B cell (primary cell): ENCODE data around the gene VPS45. TPM values are rescaled to one million over a fixed set of nuclear protein-coding genes. Genes with fewer than 3 reads are reported as not detected.

Experiments
- ATAC-seq: fragments of 200-7000 bp; cut with Tn5 transposase; one replicate; pipeline ENCODE4 v1.10.0; 2021; ENCODE audit warnings: low read depth, mild to moderate bottlenecking, moderate number of reproducible peaks, moderate library complexity
- CTCF ChIA-PET: fragments of 350-600 bp; sonication (Branson Sonifier 250); formaldehyde crosslinking; loops from one replicate; lab custom pipeline; 2021; ENCODE audit warnings: antibody characterized with exemption, inconsistent platforms; lab: Charles Lee
- POLR2A ChIA-PET: fragments of 350-600 bp; sonication (Branson Sonifier 250); formaldehyde crosslinking; loops from one replicate; lab custom pipeline; 2021; ENCODE audit warnings: antibody characterized with exemption; lab: Charles Lee
- DNase-seq: peaks from one replicate; pipeline ENCODE4 v3.0.0; 2013
- H2AFZ ChIP-seq: 2 replicates; pipeline ENCODE4 v1.6.1; 2012; ENCODE audit warnings: mild to moderate bottlenecking, low read depth, low read length; ENCODE audit not compliant: insufficient read depth, poor library complexity, severe bottlenecking
- H3K27ac ChIP-seq, 2 donors: 1 replicate in 1 of 2; 2 replicates in 1 of 2; pipeline ENCODE4 v1.5.1; 2012 to 2013; ENCODE audit warnings: low read length in 2 of 2, mild to moderate bottlenecking in 2 of 2, moderate library complexity in 1 of 2
- H3K27me3 ChIP-seq, 4 experiments: fragments of 200-600 bp in 1 of 4; sonication (generic) in 1 of 4; replicated peaks in 1 of 4; 1 replicate in 2 of 4; 2 replicates in 2 of 4; pipeline versions ENCODE4 v1.6.1 to v1.7.0; 2013 to 2016; ENCODE audit warnings: low read length in 3 of 4, mild to moderate bottlenecking in 2 of 4, mixed read lengths in 1 of 4, moderate library complexity in 1 of 4; ENCODE audit not compliant: insufficient read depth in 4 of 4, control insufficient read depth in 3 of 4; ENCODE audit errors: control extremely low read depth in 1 of 4
- H3K36me3 ChIP-seq, 2 experiments: replicated peaks in 1 of 2; 1 replicate in 1 of 2; 2 replicates in 1 of 2; pipeline versions ENCODE4 v1.6.1 to v1.7.1; 2013; ENCODE audit warnings: low read length in 1 of 2; ENCODE audit not compliant: insufficient read depth in 2 of 2, control insufficient read depth in 1 of 2; ENCODE audit errors: control extremely low read depth in 1 of 2, extremely low read depth in 1 of 2
- H3K4me1 ChIP-seq, 2 donors: fragments of 200-600 bp in 1 of 2; sonication (generic) in 1 of 2; 1 replicate in 1 of 2; 2 replicates in 1 of 2; pipeline versions ENCODE4 v1.5.1 to v1.6.1; 2013 to 2017; ENCODE audit warnings: low read length in 2 of 2; ENCODE audit not compliant: control insufficient read depth in 2 of 2, insufficient read depth in 2 of 2
- H3K4me2 ChIP-seq: replicated peaks from 2 replicates; pipeline ENCODE3; 2012; ENCODE audit warnings: mild to moderate bottlenecking, low read depth, low read length; ENCODE audit not compliant: poor library complexity, severe bottlenecking
- H3K4me3 ChIP-seq, 5 experiments: fragments of 200-600 bp in 1 of 5; sonication (generic) in 1 of 5; 1 replicate in 3 of 5; 2 replicates in 2 of 5; pipeline versions ENCODE4 v1.5.1 to v1.7.0; 2011 to 2016; ENCODE audit warnings: low read length in 4 of 5, mild to moderate bottlenecking in 4 of 5, low read depth in 2 of 5, control low read depth in 1 of 5, moderate library complexity in 1 of 5; ENCODE audit not compliant: insufficient read depth in 1 of 5; ENCODE audit errors: control extremely low read depth in 1 of 5, extremely low read depth in 1 of 5
- H3K79me2 ChIP-seq: fragments of 200-600 bp; sonication (generic); one replicate; pipeline ENCODE4 v1.6.0; 2016; ENCODE audit warnings: low read length; ENCODE audit not compliant: control insufficient read depth, insufficient read depth
- H3K9ac ChIP-seq: fragments of 200-600 bp; sonication (generic); 2 replicates; pipeline ENCODE4 v1.6.1; 2017; ENCODE audit warnings: mild to moderate bottlenecking, low read length, moderate library complexity
- H3K9me3 ChIP-seq, 3 donors: one replicate each; pipeline versions ENCODE4 v1.6.1 to v1.7.1; 2013; ENCODE audit warnings: low read length in 2 of 3; ENCODE audit not compliant: control insufficient read depth in 2 of 3, insufficient read depth in 1 of 3; ENCODE audit errors: control extremely low read depth in 1 of 3
- H4K20me1 ChIP-seq: 2 replicates; pipeline ENCODE4 v1.6.0; 2012; ENCODE audit warnings: mild to moderate bottlenecking, low read length; ENCODE audit not compliant: insufficient read depth, control insufficient read depth, poor library complexity, severe bottlenecking
- H3K27ac Mint-ChIP-seq: one replicate; pipeline ENCODE4 v1.8.0; 2021; ENCODE audit warnings: mixed read lengths
- H3K27me3 Mint-ChIP-seq: one replicate; pipeline ENCODE4 v1.8.0; 2021; ENCODE audit warnings: mixed read lengths
- H3K4me1 Mint-ChIP-seq: one replicate; pipeline ENCODE4 v1.8.0; 2021; ENCODE audit warnings: mixed read lengths
- H3K4me3 Mint-ChIP-seq: one replicate; pipeline ENCODE4 v1.8.0; 2021; ENCODE audit warnings: mixed read lengths
- H3K9me3 Mint-ChIP-seq: one replicate; pipeline ENCODE4 v1.8.0; 2022; ENCODE audit warnings: mixed read lengths; ENCODE audit not compliant: insufficient read depth
- CTCF ChIP-seq: fragments of 200-600 bp; IDR thresholded peaks from one replicate; pipeline ENCODE4 v1.8.0; 2022; ENCODE audit warnings: antibody characterized with exemption, mild to moderate bottlenecking
- EZH2 ChIP-seq: IDR thresholded peaks from 2 replicates; pipeline ENCODE4 v1.6.1; 2012; ENCODE audit warnings: borderline replicate concordance, low read depth, mild to moderate bottlenecking, moderate library complexity, low read length; ENCODE audit not compliant: insufficient read depth, poor library complexity, severe bottlenecking
- WGBS: methylation state at CpG from one replicate; pipeline ENCODE4 v1.1.5; 2013; ENCODE audit warnings: missing lambda C conversion rate; ENCODE audit not compliant: insufficient coverage; 5-methylcytosine and 5-hydroxymethylcytosine counted together
- intact Hi-C: fragments of 100-400 bp; cut with micrococcal nuclease; formaldehyde crosslinking; loops from one replicate; pipeline ENCODE4 v1.10.0; 2022
- polyA plus RNA-seq: library from polyadenylated mRNA; depleted of rRNA; stranded (reverse); fragments of >200 nt; gene quantifications from 2 replicates; pipeline ENCODE4 v1.2.3, GENCODE V29; 2012
- total RNA-seq, 2 donors: library from RNA; stranded (reverse); fragments of 120-200 nt in 1 of 2; gene quantifications; 1 replicate in 1 of 2; 2 replicates in 1 of 2; pipeline versions ENCODE4 v1.2.3 to v1.2.4, GENCODE V29; 2013 to 2022

The VPS45 gene
- total and polyA plus RNA-seq, 2 donors (not counting 1 experiment from before 2014, with no cell fraction given): 23.4 to 49.1 TPM

GRCh38 chr1:150161747-150162581 is 94.4 kb downstream of the VPS45 start:
- Histone ChIP-seq H3K36me3 (peaks cover 0 to 29% of the 10 kb centered on the region in 2 experiments), H3K4me3 (peak overlapping the region; percentile 12 to 70 (median 50)), H3K27ac (peak overlapping the region; percentile 95), H3K27me3 (no peaks in the 10 kb centered on the region), H3K9me3 (no peaks in the 10 kb centered on the region), H2AFZ (peak overlapping the region; percentile 40), H3K4me1 (peaks cover 83 to 97% of the 10 kb centered on the region in 2 donors), H4K20me1 (peaks cover 4% of the 10 kb centered on the region), H3K9ac (peak overlapping the region; percentile 62), H3K4me2 (peak overlapping the region; percentile 77), H3K79me2 (peaks cover 11% of the 10 kb centered on the region)
- Mint-ChIP-seq H3K27me3 (no peaks in the 10 kb centered on the region), H3K4me3 (peak overlapping the region; percentile 93), H3K9me3 (no peaks in the 10 kb centered on the region), H3K4me1 (peaks cover 95% of the 10 kb centered on the region), H3K27ac (peak overlapping the region; percentile 99)
- 65% methylated on average over 6 of the region's 9 CpGs for WGBS
- intact Hi-C loops: loop anchor here (2.0 to 5.0 kb wide), 5 partner anchors 35 to 200 kb away; partner anchors contain the start of genes ANP32E, RPRD2 and VPS45
- TF ChIP-seq EZH2 (no peak), CTCF (peak; percentile 22)
- peak; percentile 58 for DNase-seq
- ChIA-PET POLR2A (interaction anchor here (0.6 to 9.7 kb wide), 7 partner anchors 11 to 275 kb away, joined by 3 to 139 read pairs (median 5); partner anchors contain the start of gene PLEKHO1), CTCF (interaction anchor here (0.5 to 23.1 kb wide), 14 partner anchors 8 to 200 kb away, joined by 3 to 637 read pairs (median 4); partner anchors contain the start of genes PLEKHO1 and VPS45)
- no peak for ATAC-seq

GRCh38 chr1:150162582-150162861 is 94.9 kb downstream of the VPS45 start:
- no peak for TF ChIP-seq CTCF
- TF ChIP-seq EZH2: no peak
- ATAC-seq: no peak
- DNase-seq: no peak
- Histone ChIP-seq H3K27ac (peak overlapping the region; percentile 95), H4K20me1 (no peaks in the 10 kb centered on the region), H3K9me3 (no peaks in the 10 kb centered on the region), H3K27me3 (no peaks in the 10 kb centered on the region), H3K4me2 (peak overlapping the region; percentile 77), H3K79me2 (peaks cover 11% of the 10 kb centered on the region), H3K4me1 (peaks cover 83 to 94% of the 10 kb centered on the region in 2 donors), H3K4me3 (peak overlapping the region; percentile 5 to 70 (median 28)), H3K9ac (peak overlapping the region; percentile 62), H2AFZ (peak overlapping the region; percentile 40), H3K36me3 (peaks cover 0 to 24% of the 10 kb centered on the region in 2 experiments)
- ChIA-PET CTCF (interaction anchor here (0.8 to 23.1 kb wide), 7 partner anchors 9 to 201 kb away, joined by 3 to 637 read pairs (median 15); partner anchors contain the start of genes PLEKHO1 and VPS45), POLR2A (interaction anchor here (1.0 to 9.7 kb wide), 3 partner anchors 12 to 275 kb away, joined by 3 to 139 read pairs (median 5); partner anchors contain the start of gene PLEKHO1)
- intact Hi-C loops: loop anchor here (5.0 kb wide), 3 partner anchors 35 to 200 kb away; partner anchors contain the start of gene RPRD2
- Mint-ChIP-seq H3K9me3 (no peaks in the 10 kb centered on the region), H3K27ac (peak overlapping the region; percentile 99), H3K27me3 (no peaks in the 10 kb centered on the region), H3K4me3 (peak overlapping the region; percentile 93), H3K4me1 (peaks cover 90% of the 10 kb centered on the region)
- WGBS: no CpG with 5 or more reads among the region's 4 CpGs
